Measurements from ENCODE around the gene DIPK1C.

DIPK1C gene

GRCh38 chr18:74445585-74445984, 11.5 kb downstream of the DIPK1C start:
- ATAC-seq = no peak
- no peak for TF ChIP-seq ZC3H10 (CRISPR knock-in tag; IDR thresholded peaks at IDR 0.05)
- no peak for TF ChIP-seq CSDC2 (CRISPR knock-in tag; IDR thresholded peaks at IDR 0.05)
- no peak for TF ChIP-seq POU6F1 (CRISPR knock-in tag; IDR thresholded peaks at IDR 0.05; ENCODE audit: borderline replicate concordance, low read depth)
- no peak for TF ChIP-seq ISL1 (CRISPR knock-in tag; IDR thresholded peaks at IDR 0.05)
- no peak for TF ChIP-seq PPARA (CRISPR knock-in tag; IDR thresholded peaks at IDR 0.05; ENCODE audit: borderline replicate concordance)
- no peak for TF ChIP-seq OSR1 (CRISPR knock-in tag; IDR thresholded peaks at IDR 0.05)
- TF ChIP-seq CSRNP3 (CRISPR knock-in tag; IDR thresholded peaks at IDR 0.05) = no peak
- no peak for TF ChIP-seq GLIS3 (CRISPR knock-in tag; IDR thresholded peaks at IDR 0.05)
- TF ChIP-seq PATZ1 (CRISPR knock-in tag; IDR thresholded peaks at IDR 0.05; ENCODE audit: borderline replicate concordance) = no peak

GRCh38 chr18:74444104-74444503, 13.0 kb downstream of the DIPK1C start:
- ATAC-seq = no peak
- TF ChIP-seq ZFP30 (CRISPR knock-in tag; IDR thresholded peaks at IDR 0.05) = no peak
- TF ChIP-seq CSRNP3 (CRISPR knock-in tag; IDR thresholded peaks at IDR 0.05) = no peak
- no peak for TF ChIP-seq CREB5 (CRISPR knock-in tag; IDR thresholded peaks at IDR 0.05; ENCODE audit: low read depth)
- TF ChIP-seq ZNF8 (CRISPR knock-in tag; IDR thresholded peaks at IDR 0.05) = no peak
- TF ChIP-seq BACH2 (CRISPR knock-in tag; IDR thresholded peaks at IDR 0.05; ENCODE audit: borderline replicate concordance) = no peak
- TF ChIP-seq RARB (CRISPR knock-in tag; IDR thresholded peaks at IDR 0.05) = no peak
- no peak for TF ChIP-seq ZNF70 (CRISPR knock-in tag; IDR thresholded peaks at IDR 0.05)
- no peak for TF ChIP-seq ZC3H10 (CRISPR knock-in tag; IDR thresholded peaks at IDR 0.05)
- no peak for TF ChIP-seq TSHZ2 (CRISPR knock-in tag; IDR thresholded peaks at IDR 0.05)
- TF ChIP-seq ESRRG (CRISPR knock-in tag; IDR thresholded peaks at IDR 0.05) = no peak
- no peak for TF ChIP-seq CSDC2 (CRISPR knock-in tag; IDR thresholded peaks at IDR 0.05)
- no peak for TF ChIP-seq GLIS3 (CRISPR knock-in tag; IDR thresholded peaks at IDR 0.05)
- TF ChIP-seq ZFP3 (CRISPR knock-in tag; IDR thresholded peaks at IDR 0.05) = no peak
- no peak for TF ChIP-seq ZNF565 (CRISPR knock-in tag; conservative IDR thresholded peaks at IDR 0.05; ENCODE audit: low read depth)
- TF ChIP-seq PPARA (CRISPR knock-in tag; IDR thresholded peaks at IDR 0.05; ENCODE audit: borderline replicate concordance) = no peak
- TF ChIP-seq ARNTL (CRISPR knock-in tag; IDR thresholded peaks at IDR 0.05; ENCODE audit: borderline replicate concordance, low read depth) = no peak
- no peak for TF ChIP-seq SNAI2 (CRISPR knock-in tag; IDR thresholded peaks at IDR 0.05)
